GM21825 (cell line): ENCODE measurements around the gene RET.

ENCODE experiments used
- ATAC-seq: cut with Tn5 transposase; IDR thresholded peaks from one replicate; pipeline ENCODE4 v1.9.1; 2021; ENCODE audit warnings: mild to moderate bottlenecking, moderate library complexity; ENCODE audit not compliant: unreplicated experiment

RET gene

GRCh38 chr10:43061760-43062159 is 15.1 kb upstream of the RET start:
- no peak for ATAC-seq

GRCh38 chr10:43062402-43063160 is 14.3 kb upstream of the RET start:
- no peak for ATAC-seq

- ATAC-seq: no peak
Measured at GRCh38 chr10:43064331-43065075, 12.4 kb upstream of the RET start.

- ATAC-seq: no peak
Measured at GRCh38 chr10:43065234-43065633, 11.6 kb upstream of the RET start.

- ATAC-seq: no peak
Measured at GRCh38 chr10:43065761-43066160, 11.1 kb upstream of the RET start.

GRCh38 chr10:43066481-43066880 is 10.4 kb upstream of the RET start:
- no peak for ATAC-seq

- ATAC-seq: no peak
Measured at GRCh38 chr10:43067391-43068135, 9.3 kb upstream of the RET start.

- no peak for ATAC-seq
Measured at GRCh38 chr10:43068136-43068395, 8.8 kb upstream of the RET start.

GRCh38 chr10:43068471-43069210 is 8.2 kb upstream of the RET start:
- no peak for ATAC-seq

- ATAC-seq: no peak
Measured at GRCh38 chr10:43069211-43069515, 7.7 kb upstream of the RET start.

- ATAC-seq: no peak
Measured at GRCh38 chr10:43069579-43069978, 7.3 kb upstream of the RET start.

GRCh38 chr10:43070121-43071085 is 6.5 kb upstream of the RET start:
- ATAC-seq: no peak

- no peak for ATAC-seq
Measured at GRCh38 chr10:43071865-43072650, 4.8 kb upstream of the RET start.

- no peak for ATAC-seq
Measured at GRCh38 chr10:43073191-43073590, 3.7 kb upstream of the RET start.

- ATAC-seq: no peak
Measured at GRCh38 chr10:43073721-43074120, 3.1 kb upstream of the RET start.

- no peak for ATAC-seq
Measured at GRCh38 chr10:43074409-43074808, 2.5 kb upstream of the RET start.

- ATAC-seq: no peak
Measured at GRCh38 chr10:43074827-43075611, 1.9 kb upstream of the RET start.

- ATAC-seq: no peak
Measured at GRCh38 chr10:43075612-43076003, 1.3 kb upstream of the RET start.
